Calu3 (cell line): ENCODE measurements around the gene NT5C1A. TPM values are rescaled to one million over a fixed set of nuclear protein-coding genes. Genes with fewer than 3 reads are reported as not detected.

Experiments used
- Bru-seq: library from RNA; stranded (reverse); fragments of 400-500 nt; gene quantifications from one replicate; lab custom pipeline; 2021; lab: Mats Ljungman, UMichigan
- BruChase-seq, 2 experiments: library from RNA; stranded (reverse); fragments of 400-500 nt; gene quantifications; one replicate each; lab custom pipeline; 2021; lab: Mats Ljungman, UMichigan
- BruUV-seq: library from RNA; stranded (reverse); fragments of 400-500 nt; replicated peaks from 2 replicates; lab custom pipeline; 2021; lab: Mats Ljungman, UMichigan
- CTCF ChIA-PET: fragments of 300-600 bp; sonication (Branson Sonifier 250); formaldehyde crosslinking; loops from one replicate; lab custom pipeline; 2022; ENCODE audit warnings: antibody characterized with exemption; lab: Charles Lee
- DNase-seq: peaks from one replicate; pipeline ENCODE4 v3.0.0; 2022
- H3K27ac Mint-ChIP-seq: one replicate; pipeline ENCODE4 v1.8.0; 2022; ENCODE audit warnings: mixed read lengths; ENCODE audit not compliant: unreplicated experiment
- H3K27me3 Mint-ChIP-seq: one replicate; pipeline ENCODE4 v1.8.0; 2022; ENCODE audit warnings: mixed read lengths; ENCODE audit not compliant: unreplicated experiment
- H3K36me3 Mint-ChIP-seq: one replicate; pipeline ENCODE4 v1.8.0; 2022; ENCODE audit warnings: mild to moderate bottlenecking, moderate library complexity, mixed read lengths; ENCODE audit not compliant: insufficient read depth, unreplicated experiment
- H3K4me1 Mint-ChIP-seq: one replicate; pipeline ENCODE4 v1.8.0; 2022; ENCODE audit warnings: mild to moderate bottlenecking, low read depth, mixed read lengths; ENCODE audit not compliant: unreplicated experiment
- H3K4me3 Mint-ChIP-seq: one replicate; pipeline ENCODE4 v1.8.0; 2022; ENCODE audit warnings: mild to moderate bottlenecking, low read depth, moderate library complexity, mixed read lengths; ENCODE audit not compliant: unreplicated experiment
- H3K9me3 Mint-ChIP-seq: one replicate; pipeline ENCODE4 v1.8.0; 2022; ENCODE audit warnings: low read depth, mixed read lengths; ENCODE audit not compliant: unreplicated experiment
- intact Hi-C: fragments of 100-400 bp; cut with micrococcal nuclease; formaldehyde crosslinking; loops from one replicate; pipeline ENCODE4 v1.10.0; 2022; ENCODE audit not compliant: unreplicated experiment
- long read RNA-seq: library from polyadenylated mRNA; stranded (forward); transcript quantifications from one replicate; pipeline ENCODE4 v2.0.0, GENCODE V29; 2022
- total RNA-seq: library from RNA; stranded (reverse); gene quantifications from 2 replicates; pipeline ENCODE4 v1.2.3, GENCODE V29; 2022
- TF ChIP-seq, protein P1 (sequence below): fragments of 200-600 bp; IDR thresholded peaks from one replicate; pipeline ENCODE4 v1.8.0; 2022; ENCODE audit warnings: antibody characterized with exemption; ENCODE audit not compliant: unreplicated experiment

NT5C1A gene
- total RNA-seq (not detected in 2 replicates), Bru-seq, nascent RNA (not detected), BruChase-seq, experiment 1, labeled RNA remaining after a 6-hour chase (not detected), BruChase-seq, experiment 2, labeled RNA remaining after a 2-hour chase (not detected)
- long read RNA-seq: 0 reads

DNA sequence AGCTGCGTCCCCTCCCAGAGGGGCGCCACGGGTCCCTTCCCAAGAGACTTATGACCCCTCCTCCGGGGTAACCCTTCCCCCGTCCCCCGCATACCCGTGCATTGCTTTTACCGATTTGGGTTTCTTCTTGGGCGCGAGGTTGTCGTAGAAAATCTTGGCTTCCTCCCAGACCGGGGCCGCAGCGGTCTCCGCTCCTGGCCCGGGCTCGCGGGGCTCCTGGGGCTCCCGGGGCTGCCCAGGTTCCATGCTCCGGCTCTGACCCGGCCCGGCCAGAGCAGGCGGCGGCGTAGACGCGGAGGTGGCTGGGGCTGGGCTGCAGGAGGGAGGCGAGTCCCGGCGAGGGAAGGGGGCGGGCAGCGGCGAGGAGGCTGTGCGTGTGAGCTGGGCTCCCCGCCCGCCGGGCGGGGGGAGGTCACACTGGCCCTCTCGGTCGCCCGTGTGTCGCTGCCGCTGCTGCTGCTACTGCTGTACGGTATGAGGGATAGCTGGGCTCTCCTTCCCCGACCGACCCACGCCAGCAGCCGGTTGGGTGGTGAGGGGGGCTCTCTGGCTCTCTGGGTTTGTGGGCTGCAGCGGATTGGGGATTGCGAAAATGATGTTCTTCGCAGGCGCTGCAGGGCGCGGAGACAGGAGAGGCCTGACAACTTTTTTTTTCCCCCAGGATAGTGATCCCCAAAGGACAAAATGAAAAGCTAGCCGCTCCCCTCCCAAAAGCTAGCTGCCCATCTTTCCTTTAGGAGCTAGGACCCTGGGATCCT is at the start of gene NT5C1A:
TSS of gene NT5C1A (minus strand) at position 315 of the 758 bp plus-strand sequence. CDS start at position 246, 69 bp downstream.
- CTCF ChIA-PET: interaction anchor here (0.6 to 1.7 kb wide), 5 partner anchors 9 to 277 kb away, joined by 3 to 7 read pairs (median 3); partner anchors contain the start of gene HPCAL4
- no peak within 1 kb of the TSS for H3K27ac Mint-ChIP-seq
- H3K4me3 Mint-ChIP-seq: peak within 1 kb of the TSS; percentile 33
- TF ChIP-seq, protein P1, sequence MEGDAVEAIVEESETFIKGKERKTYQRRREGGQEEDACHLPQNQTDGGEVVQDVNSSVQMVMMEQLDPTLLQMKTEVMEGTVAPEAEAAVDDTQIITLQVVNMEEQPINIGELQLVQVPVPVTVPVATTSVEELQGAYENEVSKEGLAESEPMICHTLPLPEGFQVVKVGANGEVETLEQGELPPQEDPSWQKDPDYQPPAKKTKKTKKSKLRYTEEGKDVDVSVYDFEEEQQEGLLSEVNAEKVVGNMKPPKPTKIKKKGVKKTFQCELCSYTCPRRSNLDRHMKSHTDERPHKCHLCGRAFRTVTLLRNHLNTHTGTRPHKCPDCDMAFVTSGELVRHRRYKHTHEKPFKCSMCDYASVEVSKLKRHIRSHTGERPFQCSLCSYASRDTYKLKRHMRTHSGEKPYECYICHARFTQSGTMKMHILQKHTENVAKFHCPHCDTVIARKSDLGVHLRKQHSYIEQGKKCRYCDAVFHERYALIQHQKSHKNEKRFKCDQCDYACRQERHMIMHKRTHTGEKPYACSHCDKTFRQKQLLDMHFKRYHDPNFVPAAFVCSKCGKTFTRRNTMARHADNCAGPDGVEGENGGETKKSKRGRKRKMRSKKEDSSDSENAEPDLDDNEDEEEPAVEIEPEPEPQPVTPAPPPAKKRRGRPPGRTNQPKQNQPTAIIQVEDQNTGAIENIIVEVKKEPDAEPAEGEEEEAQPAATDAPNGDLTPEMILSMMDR: peak; percentile 5
- H3K27me3 Mint-ChIP-seq: peaks cover 74% of the 10 kb centered on the region
- BruUV-seq: no TSS peak
- H3K4me1 Mint-ChIP-seq: peaks cover 9% of the 10 kb centered on the region
- H3K36me3 Mint-ChIP-seq: no peaks in the 10 kb centered on the region
- intact Hi-C loops: no loop called here
- no peaks in the 10 kb centered on the region for H3K9me3 Mint-ChIP-seq
- DNase-seq: peak; percentile 19

DNA sequence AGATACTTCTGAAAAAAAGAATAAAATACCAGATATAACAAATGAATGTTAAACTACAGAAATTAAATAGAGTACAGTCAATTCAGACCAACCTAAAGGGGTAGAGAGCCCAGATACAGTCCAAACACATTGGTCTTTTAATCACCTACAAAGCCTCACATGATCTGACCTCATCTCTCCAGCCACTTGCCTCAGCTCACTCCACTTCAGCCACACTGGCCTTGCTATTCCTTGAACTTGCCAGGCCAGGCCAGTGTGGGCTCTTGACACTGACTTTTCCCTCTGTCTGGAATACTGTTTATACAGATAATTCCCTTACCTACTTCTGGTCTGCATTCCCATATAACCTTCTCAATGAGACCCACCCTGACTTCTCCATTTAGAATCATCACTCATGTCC is 49.8 kb upstream of the NT5C1A start:
- Mint-ChIP-seq H3K27me3 (peaks cover 65% of the 10 kb centered on the region), H3K9me3 (no peaks in the 10 kb centered on the region), H3K27ac (no peak overlapping the region), H3K36me3 (no peaks in the 10 kb centered on the region), H3K4me3 (no peak overlapping the region), H3K4me1 (no peaks in the 10 kb centered on the region)
- intact Hi-C loops: no loop called here
- TF ChIP-seq, protein P1: no peak
- BruUV-seq: no TSS peak
- CTCF ChIA-PET: no interaction called here
- no peak for DNase-seq

DNA sequence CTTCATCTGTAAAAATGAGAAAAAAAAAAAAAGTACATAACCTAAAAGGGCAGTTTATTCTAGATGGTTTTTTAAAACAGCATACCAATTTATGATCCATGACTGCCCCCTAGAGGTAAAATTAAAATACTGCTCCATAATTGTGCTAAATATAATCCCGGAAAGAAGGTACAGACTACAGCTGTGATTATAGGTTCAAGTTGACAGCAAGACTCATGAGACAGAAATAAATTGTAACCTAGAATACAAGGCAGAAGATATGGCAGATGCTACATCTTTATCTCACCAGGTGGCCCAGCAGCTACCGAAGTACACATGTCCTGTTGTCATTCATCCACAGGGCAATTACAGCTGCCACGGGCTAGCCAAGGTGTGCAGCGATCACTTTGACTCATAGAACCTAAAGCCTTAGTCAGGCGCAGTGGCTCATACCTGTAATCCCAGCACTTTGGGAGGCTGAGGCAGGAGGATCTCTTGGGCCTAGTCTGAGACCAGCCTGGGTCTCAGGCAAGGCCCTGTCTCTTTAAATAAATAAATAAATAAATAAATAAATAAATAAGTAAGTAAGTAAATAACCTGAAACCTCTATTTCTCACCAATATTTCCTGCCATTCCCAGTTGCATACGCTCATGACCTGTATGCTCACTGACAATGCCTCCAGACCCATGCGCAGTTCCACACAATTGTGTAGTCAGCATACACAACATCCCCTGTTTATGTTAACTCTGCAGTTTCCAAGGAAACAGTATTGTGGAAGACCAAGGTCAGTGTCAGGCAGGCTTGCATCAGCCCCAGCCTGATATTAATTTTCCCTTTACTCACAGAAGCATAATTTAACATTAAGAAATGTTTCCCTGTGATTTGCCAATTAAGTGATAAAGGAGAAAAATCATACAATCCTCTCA is 48.4 kb upstream of the NT5C1A start:
- no peak for DNase-seq
- Mint-ChIP-seq H3K4me1 (no peaks in the 10 kb centered on the region), H3K27me3 (peaks cover 65% of the 10 kb centered on the region), H3K36me3 (no peaks in the 10 kb centered on the region), H3K9me3 (no peaks in the 10 kb centered on the region), H3K4me3 (no peak overlapping the region), H3K27ac (no peak overlapping the region)
- TF ChIP-seq, protein P1: no peak
- intact Hi-C loops: loop anchor here (1.0 kb wide), 2 partner anchors 114 to 622 kb away; no protein-coding TSS in a partner anchor
- CTCF ChIA-PET: interaction anchor here (0.5 to 1.2 kb wide), 4 partner anchors 19 to 169 kb away, joined by 3 to 14 read pairs (median 4); no protein-coding TSS in a partner anchor
- no TSS peak for BruUV-seq

DNA sequence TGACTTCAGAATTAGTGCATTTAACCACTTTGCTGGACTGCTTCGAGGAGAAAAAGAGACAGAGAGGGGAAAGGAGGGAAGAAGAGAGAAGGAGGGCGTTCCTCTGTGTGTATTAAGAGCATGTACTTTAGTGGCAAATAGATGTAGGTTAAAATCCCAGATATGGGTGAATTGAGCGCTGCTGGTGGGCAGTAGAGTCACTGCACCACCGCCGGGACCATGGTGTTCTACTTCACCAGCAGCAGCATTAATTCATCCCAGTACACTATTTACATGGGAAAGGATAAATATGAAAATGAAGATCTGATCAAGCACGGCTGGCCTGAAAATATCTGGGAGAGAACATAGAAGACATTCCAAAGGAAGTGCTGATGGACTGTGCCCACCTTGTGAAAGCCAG is 45.9 kb upstream of the NT5C1A start:
- no TSS peak for BruUV-seq
- CTCF ChIA-PET: no interaction called here
- H3K4me3 Mint-ChIP-seq: no peak overlapping the region
- H3K27me3 Mint-ChIP-seq: peaks cover 69% of the 10 kb centered on the region
- intact Hi-C loops: no loop called here
- no peak overlapping the region for H3K27ac Mint-ChIP-seq
- no peak for DNase-seq
- no peaks in the 10 kb centered on the region for H3K36me3 Mint-ChIP-seq
- TF ChIP-seq, protein P1: peak; percentile 15
- H3K4me1 Mint-ChIP-seq: no peaks in the 10 kb centered on the region
- no peaks in the 10 kb centered on the region for H3K9me3 Mint-ChIP-seq
